ENCODE measurements around the gene YTHDF2. TPM values are rescaled to one million over a fixed set of nuclear protein-coding genes. Genes with fewer than 3 reads are reported as not detected.

The YTHDF2 gene
- polyA plus RNA-seq, 1 experiment = 85.1 TPM

DNA sequence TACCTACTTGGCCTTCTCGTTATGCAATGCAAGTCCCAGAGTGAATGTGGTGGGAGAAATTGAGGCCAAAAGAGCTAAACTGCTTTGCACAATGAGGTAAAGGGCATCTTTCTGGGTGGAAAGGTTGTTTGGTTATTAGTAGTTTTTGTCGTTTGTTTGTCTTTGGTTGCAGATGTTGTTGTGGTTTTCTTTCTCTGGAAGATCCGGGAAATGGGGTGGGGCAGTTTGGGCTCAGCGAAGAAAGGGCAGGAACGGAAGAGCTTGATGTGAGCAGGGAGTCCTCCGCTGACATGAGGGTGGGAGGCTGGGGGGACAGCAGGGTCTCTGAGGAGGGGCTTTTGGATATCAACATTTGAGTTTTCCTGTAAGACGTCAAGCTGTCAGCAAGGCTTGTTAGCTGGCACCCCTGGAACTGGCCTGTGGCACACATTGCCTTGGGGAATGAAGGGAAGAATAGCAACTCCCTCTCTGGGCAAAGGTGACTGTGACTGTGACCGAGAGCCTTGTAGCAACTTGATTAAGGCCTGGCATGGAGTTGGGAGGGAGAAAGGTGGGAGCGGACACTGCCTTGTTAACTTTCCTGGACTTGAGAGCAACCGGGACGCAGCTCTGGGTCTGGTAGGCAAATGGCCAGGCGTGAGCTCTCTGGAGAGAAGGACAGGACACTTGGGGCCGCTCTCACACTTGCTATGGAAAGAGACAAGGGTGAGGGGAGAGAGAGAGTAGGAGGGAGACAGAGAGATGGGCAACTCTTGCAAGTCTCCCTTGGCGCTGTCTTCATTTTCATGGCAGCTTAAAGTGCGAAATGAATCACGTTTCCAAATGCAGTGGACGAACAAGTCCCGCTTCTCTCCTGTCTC, 59.8 kb downstream of the YTHDF2 start:
- Histone ChIP-seq H3K9me3 (ENCODE audit: control insufficient read depth, insufficient read depth, low read length) (no peaks in the 10 kb centered on the region), H3K27me3 (ENCODE audit: control insufficient read depth, insufficient read depth, low read length) (peaks cover 31% of the 10 kb centered on the region), H3K4me3 (ENCODE audit: low read depth, low read length) (no peak overlapping the region), H3K27ac (ENCODE audit: low read depth, low read length) (no peak overlapping the region)
- TF ChIP-seq, protein P1, sequence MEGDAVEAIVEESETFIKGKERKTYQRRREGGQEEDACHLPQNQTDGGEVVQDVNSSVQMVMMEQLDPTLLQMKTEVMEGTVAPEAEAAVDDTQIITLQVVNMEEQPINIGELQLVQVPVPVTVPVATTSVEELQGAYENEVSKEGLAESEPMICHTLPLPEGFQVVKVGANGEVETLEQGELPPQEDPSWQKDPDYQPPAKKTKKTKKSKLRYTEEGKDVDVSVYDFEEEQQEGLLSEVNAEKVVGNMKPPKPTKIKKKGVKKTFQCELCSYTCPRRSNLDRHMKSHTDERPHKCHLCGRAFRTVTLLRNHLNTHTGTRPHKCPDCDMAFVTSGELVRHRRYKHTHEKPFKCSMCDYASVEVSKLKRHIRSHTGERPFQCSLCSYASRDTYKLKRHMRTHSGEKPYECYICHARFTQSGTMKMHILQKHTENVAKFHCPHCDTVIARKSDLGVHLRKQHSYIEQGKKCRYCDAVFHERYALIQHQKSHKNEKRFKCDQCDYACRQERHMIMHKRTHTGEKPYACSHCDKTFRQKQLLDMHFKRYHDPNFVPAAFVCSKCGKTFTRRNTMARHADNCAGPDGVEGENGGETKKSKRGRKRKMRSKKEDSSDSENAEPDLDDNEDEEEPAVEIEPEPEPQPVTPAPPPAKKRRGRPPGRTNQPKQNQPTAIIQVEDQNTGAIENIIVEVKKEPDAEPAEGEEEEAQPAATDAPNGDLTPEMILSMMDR (IDR thresholded peaks at IDR 0.05; ENCODE audit: low read depth, low read length) = 0 out of 2 replicates have a peak, but pooled peaks have one; percentile 3
- POLR2A ChIA-PET = no interaction called here
- DNase-seq (ENCODE audit: low read depth, low spot score) = no peak
- CTCF ChIA-PET = interaction anchor here (0.5 to 2.0 kb wide), 5 partner anchors 12 to 237 kb away, joined by 3 to 13 read pairs (median 4); no protein-coding TSS in a partner anchor

- H3K27me3 ChIP-seq (ENCODE audit: control insufficient read depth, insufficient read depth, low read length) = peaks cover 26% of the 10 kb centered on the region
- TF ChIP-seq, protein P1 (IDR thresholded peaks at IDR 0.05; ENCODE audit: low read depth, low read length) = no peak
- ChIA-PET CTCF (interaction anchor here (0.6 kb wide), 1 partner anchor 282 kb away, joined by 3 read pairs; no protein-coding TSS in a partner anchor), POLR2A (no interaction called here)
- no peaks in the 10 kb centered on the region for H3K9me3 ChIP-seq (ENCODE audit: control insufficient read depth, insufficient read depth, low read length)
- H3K27ac ChIP-seq (ENCODE audit: low read depth, low read length) = no peak overlapping the region
- no peak for DNase-seq (ENCODE audit: low read depth, low spot score)
- H3K4me3 ChIP-seq (ENCODE audit: low read depth, low read length) = no peak overlapping the region
Observed at GRCh38 chr1:28800324-28800723, 63.6 kb downstream of the YTHDF2 start.

- POLR2A ChIA-PET = no interaction called here
- TF ChIP-seq, protein P1 (IDR thresholded peaks at IDR 0.05; ENCODE audit: low read depth, low read length) = no peak
- no peak overlapping the region for H3K4me3 ChIP-seq (ENCODE audit: low read depth, low read length)
- no peak overlapping the region for H3K27ac ChIP-seq (ENCODE audit: low read depth, low read length)
- no peaks in the 10 kb centered on the region for H3K9me3 ChIP-seq (ENCODE audit: control insufficient read depth, insufficient read depth, low read length)
- peaks cover 24% of the 10 kb centered on the region for H3K27me3 ChIP-seq (ENCODE audit: control insufficient read depth, insufficient read depth, low read length)
- DNase-seq (ENCODE audit: low read depth, low spot score) = no peak
- CTCF ChIA-PET = no interaction called here
Observed at GRCh38 chr1:28801461-28801860, 64.7 kb downstream of the YTHDF2 start.

- DNase-seq (ENCODE audit: low read depth, low spot score) = no peak
- CTCF ChIA-PET = interaction anchor here (0.6 to 1.1 kb wide), 2 partner anchors 18 to 40 kb away, joined by 3 to 4 read pairs; no protein-coding TSS in a partner anchor
- H3K9me3 ChIP-seq (ENCODE audit: control insufficient read depth, insufficient read depth, low read length) = no peaks in the 10 kb centered on the region
- POLR2A ChIA-PET = no interaction called here
- TF ChIP-seq, protein P1 (IDR thresholded peaks at IDR 0.05; ENCODE audit: low read depth, low read length) = no peak
- no peak overlapping the region for H3K27ac ChIP-seq (ENCODE audit: low read depth, low read length)
- H3K27me3 ChIP-seq (ENCODE audit: control insufficient read depth, insufficient read depth, low read length) = peaks cover 16% of the 10 kb centered on the region
- no peak overlapping the region for H3K4me3 ChIP-seq (ENCODE audit: low read depth, low read length)
Observed at GRCh38 chr1:28803051-28803450, 66.3 kb downstream of the YTHDF2 start.

- ChIA-PET POLR2A (no interaction called here), CTCF (interaction anchor here (1.1 kb wide), 1 partner anchor 19 kb away, joined by 4 read pairs; no protein-coding TSS in a partner anchor)
- Histone ChIP-seq H3K4me3 (ENCODE audit: low read depth, low read length) (no peak overlapping the region), H3K9me3 (ENCODE audit: control insufficient read depth, insufficient read depth, low read length) (no peaks in the 10 kb centered on the region), H3K27ac (ENCODE audit: low read depth, low read length) (no peak overlapping the region), H3K27me3 (ENCODE audit: control insufficient read depth, insufficient read depth, low read length) (peaks cover 12% of the 10 kb centered on the region)
- DNase-seq (ENCODE audit: low read depth, low spot score) = no peak
- TF ChIP-seq, protein P1 (IDR thresholded peaks at IDR 0.05; ENCODE audit: low read depth, low read length) = no peak
Observed at GRCh38 chr1:28803662-28804061, 66.9 kb downstream of the YTHDF2 start.

Measured in AG04450 (cell line).